Endothelial cell (in vitro differentiated cells): ENCODE data around the gene SFXN3. TPM values are rescaled to one million over a fixed set of nuclear protein-coding genes. Genes with fewer than 3 reads are reported as not detected.
"Not testable (repeated sequence)": the region's sequence is repeated elsewhere in the genome, so short reads cannot be mapped to it uniquely, and the experiment has no call there.

Experiments
- DNase-seq: peaks from one replicate; pipeline ENCODE4 v3.0.0; 2021; ENCODE audit warnings: low spot score
- H3K27ac Mint-ChIP-seq: one replicate; pipeline ENCODE4 v1.8.0; 2021; ENCODE audit warnings: mixed read lengths, inconsistent platforms; ENCODE audit not compliant: unreplicated experiment
- H3K27me3 Mint-ChIP-seq: one replicate; pipeline ENCODE4 v1.8.0; 2021; ENCODE audit warnings: mild to moderate bottlenecking, moderate library complexity, mixed read lengths, inconsistent platforms; ENCODE audit not compliant: unreplicated experiment
- H3K36me3 Mint-ChIP-seq: one replicate; pipeline ENCODE4 v1.8.0; 2021; ENCODE audit warnings: mild to moderate bottlenecking, low read depth, mixed read lengths, inconsistent platforms; ENCODE audit not compliant: unreplicated experiment
- H3K4me1 Mint-ChIP-seq: one replicate; pipeline ENCODE4 v1.8.0; 2021; ENCODE audit warnings: mild to moderate bottlenecking, mixed read lengths, inconsistent platforms; ENCODE audit not compliant: unreplicated experiment
- H3K4me3 Mint-ChIP-seq: one replicate; pipeline ENCODE4 v1.8.0; 2021; ENCODE audit warnings: mild to moderate bottlenecking, mixed read lengths, inconsistent platforms; ENCODE audit not compliant: unreplicated experiment
- H3K9me3 Mint-ChIP-seq: one replicate; pipeline ENCODE4 v1.8.0; 2021; ENCODE audit warnings: mixed read lengths, inconsistent platforms; ENCODE audit not compliant: unreplicated experiment
- total RNA-seq: library from RNA; stranded (reverse); fragmentation: NEBNext Ultra II Directional; extraction: Animal tissue kit (Norgen Biotek cat#: 25700); gene quantifications from one replicate; pipeline ENCODE4 v1.2.1, GENCODE V29; 2021; ENCODE audit not compliant: unreplicated experiment
- TF ChIP-seq, protein P1 (sequence below): fragments of 200-600 bp; sonication (generic); IDR thresholded peaks from one replicate; pipeline ENCODE4 v1.5.0; 2021; ENCODE audit warnings: antibody characterized with exemption; ENCODE audit not compliant: unreplicated experiment

SFXN3 gene
- total RNA-seq, 1 donor from 2014 or later, result 27.1 TPM

DNA sequence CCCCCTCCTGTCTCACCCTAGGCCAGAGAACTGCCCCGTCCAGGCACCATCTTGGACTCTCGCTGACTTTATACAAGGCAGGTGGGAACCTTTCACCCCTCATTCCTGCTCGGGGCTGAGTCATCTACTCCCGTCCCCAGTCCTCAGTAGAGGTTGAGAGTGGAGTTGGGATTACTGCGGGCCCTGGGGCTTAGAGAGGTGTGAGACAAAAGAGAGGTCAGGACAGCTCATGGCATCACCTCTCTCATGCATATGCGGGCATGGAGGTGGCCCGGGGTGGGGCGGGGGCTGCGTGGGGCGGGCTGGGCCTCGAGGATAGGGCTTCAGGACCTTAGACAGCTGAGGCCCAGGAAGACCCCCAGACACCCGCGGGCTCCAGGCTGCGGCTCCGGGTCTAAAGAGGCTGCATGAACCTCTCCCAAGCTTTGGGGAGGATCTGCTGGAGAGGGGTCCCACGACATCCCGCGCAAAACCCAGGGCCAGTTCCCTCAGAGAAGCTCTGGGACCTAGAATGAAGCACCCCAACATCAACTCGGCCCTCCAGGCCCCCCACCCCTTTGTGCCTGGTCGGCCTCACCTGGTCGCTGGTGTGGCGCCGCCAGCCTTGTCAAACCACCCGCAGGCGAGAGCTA lies 422 bp upstream of the SFXN3 start:
- H3K9me3 Mint-ChIP-seq, result no peaks in the 10 kb centered on the region
- H3K27ac Mint-ChIP-seq, result no peak overlapping the region
- no peak for DNase-seq
- H3K4me1 Mint-ChIP-seq, result peaks cover 25% of the 10 kb centered on the region
- H3K27me3 Mint-ChIP-seq, result peaks cover 19% of the 10 kb centered on the region
- H3K4me3 Mint-ChIP-seq, result no peak overlapping the region
- TF ChIP-seq, protein P1, sequence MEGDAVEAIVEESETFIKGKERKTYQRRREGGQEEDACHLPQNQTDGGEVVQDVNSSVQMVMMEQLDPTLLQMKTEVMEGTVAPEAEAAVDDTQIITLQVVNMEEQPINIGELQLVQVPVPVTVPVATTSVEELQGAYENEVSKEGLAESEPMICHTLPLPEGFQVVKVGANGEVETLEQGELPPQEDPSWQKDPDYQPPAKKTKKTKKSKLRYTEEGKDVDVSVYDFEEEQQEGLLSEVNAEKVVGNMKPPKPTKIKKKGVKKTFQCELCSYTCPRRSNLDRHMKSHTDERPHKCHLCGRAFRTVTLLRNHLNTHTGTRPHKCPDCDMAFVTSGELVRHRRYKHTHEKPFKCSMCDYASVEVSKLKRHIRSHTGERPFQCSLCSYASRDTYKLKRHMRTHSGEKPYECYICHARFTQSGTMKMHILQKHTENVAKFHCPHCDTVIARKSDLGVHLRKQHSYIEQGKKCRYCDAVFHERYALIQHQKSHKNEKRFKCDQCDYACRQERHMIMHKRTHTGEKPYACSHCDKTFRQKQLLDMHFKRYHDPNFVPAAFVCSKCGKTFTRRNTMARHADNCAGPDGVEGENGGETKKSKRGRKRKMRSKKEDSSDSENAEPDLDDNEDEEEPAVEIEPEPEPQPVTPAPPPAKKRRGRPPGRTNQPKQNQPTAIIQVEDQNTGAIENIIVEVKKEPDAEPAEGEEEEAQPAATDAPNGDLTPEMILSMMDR, result no peak
- peaks cover 2% of the 10 kb centered on the region for H3K36me3 Mint-ChIP-seq

DNA sequence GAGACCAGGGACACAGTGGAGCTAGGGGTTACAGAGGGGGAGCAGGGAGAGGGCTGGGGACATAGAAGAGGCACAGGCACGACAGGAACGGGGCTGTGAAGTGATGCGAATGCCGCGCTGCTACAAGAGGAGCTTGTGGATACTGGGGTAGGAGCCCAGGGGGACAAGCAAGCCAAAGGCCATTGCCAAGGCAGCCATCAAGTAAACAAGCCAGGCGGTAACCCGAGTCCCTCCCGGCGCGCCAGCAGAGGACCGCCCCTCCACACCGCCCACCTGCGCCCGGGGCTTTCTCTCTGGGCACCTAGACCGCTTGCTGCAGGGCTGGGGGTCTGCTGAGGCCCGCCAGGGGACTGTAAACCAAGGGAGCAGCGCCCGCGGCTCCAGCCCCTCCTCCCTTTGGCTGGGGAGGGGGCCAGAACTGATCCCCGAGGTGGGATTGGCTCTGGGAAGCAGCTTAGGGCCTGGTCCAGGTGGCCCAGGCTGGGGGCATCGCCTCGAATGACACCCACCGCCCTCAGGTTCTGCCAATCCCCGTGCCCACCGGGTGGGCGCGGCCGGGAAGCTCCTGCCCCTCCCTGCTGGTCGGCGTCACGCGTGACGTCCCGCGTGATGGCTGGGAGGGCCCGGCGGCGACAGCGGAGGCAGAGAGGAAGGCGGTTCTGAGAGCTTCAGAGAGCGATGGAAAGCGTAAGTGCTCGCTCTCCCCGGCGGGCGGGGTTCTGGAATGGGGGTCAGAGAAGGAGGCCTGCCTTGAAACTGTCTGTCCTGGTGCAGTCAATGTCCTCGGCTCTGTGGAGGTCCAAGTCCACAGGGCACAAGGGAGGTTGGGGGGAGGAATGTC lies 982 bp downstream of the SFXN3 start:
- Mint-ChIP-seq H3K27me3 (peaks cover 19% of the 10 kb centered on the region), H3K4me3 (peak overlapping the region; percentile 89), H3K4me1 (peaks cover 25% of the 10 kb centered on the region), H3K9me3 (no peaks in the 10 kb centered on the region), H3K36me3 (peaks cover 11% of the 10 kb centered on the region), H3K27ac (peak overlapping the region; percentile 65)
- TF ChIP-seq, protein P1, result no peak
- peak; percentile 59 for DNase-seq

DNA sequence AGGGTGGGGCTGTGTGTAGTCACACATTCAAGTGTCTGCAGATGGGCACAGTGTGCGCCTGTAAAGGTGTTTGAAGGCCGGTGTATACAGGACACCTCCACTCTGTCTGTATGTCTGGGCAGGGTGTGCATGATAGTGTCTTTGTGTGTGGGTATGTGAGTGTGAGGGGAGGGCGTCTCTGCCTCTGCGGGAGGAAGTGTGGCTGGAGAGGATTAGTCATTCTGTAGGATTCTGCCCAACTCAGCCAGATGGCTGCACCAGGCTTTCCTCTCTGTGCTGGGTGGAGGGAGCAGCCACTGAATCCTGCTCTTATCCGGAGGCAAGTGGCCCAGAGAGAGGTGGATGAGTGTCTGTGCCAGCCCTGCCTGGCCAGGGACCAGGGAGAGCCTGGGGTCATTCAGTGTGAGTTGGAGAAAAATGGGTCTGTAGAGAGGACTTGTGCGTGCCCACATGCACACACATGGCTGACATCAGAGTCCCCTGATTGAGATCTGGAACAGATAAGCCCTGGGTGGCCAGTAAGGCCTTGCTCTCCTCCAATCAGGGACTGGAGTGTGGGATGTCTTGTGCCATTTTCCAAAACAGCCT lies 1.7 kb downstream of the SFXN3 start:
- DNase-seq, result peak; percentile 41
- Mint-ChIP-seq H3K27me3 (peaks cover 16% of the 10 kb centered on the region), H3K27ac (peak overlapping the region; percentile 65)

DNA sequence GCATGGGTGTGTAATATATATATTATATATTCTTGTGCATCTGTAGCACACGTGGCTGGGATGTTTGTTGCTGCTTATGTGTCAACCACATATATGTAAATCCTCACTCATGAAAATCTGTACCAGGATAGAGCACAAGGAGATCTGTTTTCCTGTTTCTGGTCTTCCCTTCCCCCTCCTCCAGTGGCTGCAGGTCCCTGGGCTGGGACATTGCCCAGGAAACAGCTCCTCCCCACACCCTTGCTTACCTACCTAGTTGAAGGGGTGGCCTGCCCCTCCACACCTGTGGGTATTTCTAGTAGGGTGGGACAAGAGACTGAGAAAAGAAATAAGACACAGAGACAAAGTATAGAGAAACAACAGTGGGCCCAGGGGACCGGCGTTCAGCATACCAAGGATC lies 2.2 kb downstream of the SFXN3 start:
- TF ChIP-seq, protein P1, result no peak
- peaks cover 23% of the 10 kb centered on the region for H3K36me3 Mint-ChIP-seq
- no peaks in the 10 kb centered on the region for H3K9me3 Mint-ChIP-seq
- H3K4me3 Mint-ChIP-seq, result peak overlapping the region; percentile 60
- H3K27me3 Mint-ChIP-seq, result peaks cover 21% of the 10 kb centered on the region
- peaks cover 29% of the 10 kb centered on the region for H3K4me1 Mint-ChIP-seq
- H3K27ac Mint-ChIP-seq, result no peak overlapping the region
- DNase-seq, result no peak

More for the DNA sequence above, 1.7 kb downstream of the SFXN3 start:
- Mint-ChIP-seq H3K4me1 (peaks cover 25% of the 10 kb centered on the region), H3K36me3 (peaks cover 19% of the 10 kb centered on the region), H3K9me3 (no peaks in the 10 kb centered on the region), H3K4me3 (peak overlapping the region; percentile 89)
- TF ChIP-seq, protein P1, result no peak

DNA sequence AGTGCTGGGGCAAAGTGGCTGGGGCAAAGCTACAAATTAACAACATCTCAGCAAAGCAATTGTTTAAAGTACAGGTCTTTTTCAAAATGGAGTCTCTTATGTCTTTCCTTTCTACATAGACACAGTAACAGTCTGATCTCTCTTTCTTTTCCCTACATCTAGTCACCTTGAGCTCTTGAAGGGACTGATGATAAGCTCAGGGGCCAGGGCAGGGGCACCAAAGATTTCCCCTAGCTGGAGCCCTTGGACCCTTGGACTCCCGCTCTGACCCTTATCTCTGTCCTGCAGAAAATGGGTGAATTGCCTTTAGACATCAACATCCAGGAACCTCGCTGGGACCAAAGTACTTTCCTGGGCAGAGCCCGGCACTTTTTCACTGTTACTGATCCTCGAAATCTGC lies 3.4 kb downstream of the SFXN3 start:
- Mint-ChIP-seq H3K27me3 (peaks cover 16% of the 10 kb centered on the region), H3K4me1 (peaks cover 25% of the 10 kb centered on the region), H3K36me3 (peaks cover 23% of the 10 kb centered on the region)
- not testable (repeated sequence) for H3K27ac Mint-ChIP-seq, H3K4me3 Mint-ChIP-seq, H3K9me3 Mint-ChIP-seq, DNase-seq
